ENCODE measurements around the gene CD27.

The CD27 gene

GRCh38 chr12:6470375-6471163 is 25.8 kb downstream of the CD27 start, which contains the start of gene VAMP1 (continued):
- TF ChIP-seq ZNF19 (tag by site-specific recombination; IDR thresholded peaks at IDR 0.05; ENCODE audit: low read depth) (no peak), KLF10 (tag by site-specific recombination; IDR thresholded peaks at IDR 0.05) (peak; percentile 88), ZNF175 (tag by site-specific recombination; IDR thresholded peaks at IDR 0.05) (no peak), ZNF585B (tag by site-specific recombination; IDR thresholded peaks at IDR 0.05) (no peak; the same call in 1 of the 2 replicates), ZNF169 (tag by site-specific recombination; IDR thresholded peaks at IDR 0.05) (no peak), ZNF23 (tag by site-specific recombination; IDR thresholded peaks at IDR 0.05; ENCODE audit: borderline replicate concordance) (no peak), ZNF560 (tag by site-specific recombination; IDR thresholded peaks at IDR 0.05; ENCODE audit: borderline replicate concordance) (no peak), ZNF768 (tag by site-specific recombination; IDR thresholded peaks at IDR 0.05) (no peak), ZNF146 (tag by site-specific recombination; IDR thresholded peaks at IDR 0.05) (no peak), MEIS1 (CRISPR knock-in tag; IDR thresholded peaks at IDR 0.05; ENCODE audit: borderline replicate concordance) (no peak), ZFP41 (tag by site-specific recombination; IDR thresholded peaks at IDR 0.05; ENCODE audit: borderline replicate concordance) (no peak), ZNF792 (tag by site-specific recombination; IDR thresholded peaks at IDR 0.05) (0 out of 2 replicates have a peak, but pooled peaks have one; percentile 16), ZNF514 (tag by site-specific recombination; IDR thresholded peaks at IDR 0.05) (no peak), ZNF350 (tag by site-specific recombination; IDR thresholded peaks at IDR 0.05) (peak; percentile 58; the same call in 1 of the 2 replicates), ZBTB11 (tag by site-specific recombination; conservative IDR thresholded peaks at IDR 0.05; ENCODE audit: low read depth) (peak; percentile 16; the same call in 1 of the 2 replicates), ZNF521 (tag by site-specific recombination; IDR thresholded peaks at IDR 0.05) (no peak), ZNF37A (tag by site-specific recombination; IDR thresholded peaks at IDR 0.05) (no peak)
- TF ChIP-seq, protein P1, sequence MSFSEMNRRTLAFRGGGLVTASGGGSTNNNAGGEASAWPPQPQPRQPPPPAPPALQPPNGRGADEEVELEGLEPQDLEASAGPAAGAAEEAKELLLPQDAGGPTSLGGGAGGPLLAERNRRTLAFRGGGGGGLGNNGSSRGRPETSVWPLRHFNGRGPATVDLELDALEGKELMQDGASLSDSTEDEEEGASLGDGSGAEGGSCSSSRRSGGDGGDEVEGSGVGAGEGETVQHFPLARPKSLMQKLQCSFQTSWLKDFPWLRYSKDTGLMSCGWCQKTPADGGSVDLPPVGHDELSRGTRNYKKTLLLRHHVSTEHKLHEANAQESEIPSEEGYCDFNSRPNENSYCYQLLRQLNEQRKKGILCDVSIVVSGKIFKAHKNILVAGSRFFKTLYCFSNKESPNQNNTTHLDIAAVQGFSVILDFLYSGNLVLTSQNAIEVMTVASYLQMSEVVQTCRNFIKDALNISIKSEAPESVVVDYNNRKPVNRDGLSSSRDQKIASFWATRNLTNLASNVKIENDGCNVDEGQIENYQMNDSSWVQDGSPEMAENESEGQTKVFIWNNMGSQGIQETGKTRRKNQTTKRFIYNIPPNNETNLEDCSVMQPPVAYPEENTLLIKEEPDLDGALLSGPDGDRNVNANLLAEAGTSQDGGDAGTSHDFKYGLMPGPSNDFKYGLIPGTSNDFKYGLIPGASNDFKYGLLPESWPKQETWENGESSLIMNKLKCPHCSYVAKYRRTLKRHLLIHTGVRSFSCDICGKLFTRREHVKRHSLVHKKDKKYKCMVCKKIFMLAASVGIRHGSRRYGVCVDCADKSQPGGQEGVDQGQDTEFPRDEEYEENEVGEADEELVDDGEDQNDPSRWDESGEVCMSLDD (tag by site-specific recombination; IDR thresholded peaks at IDR 0.05): peak; percentile 95
- TF ChIP-seq, protein P2, sequence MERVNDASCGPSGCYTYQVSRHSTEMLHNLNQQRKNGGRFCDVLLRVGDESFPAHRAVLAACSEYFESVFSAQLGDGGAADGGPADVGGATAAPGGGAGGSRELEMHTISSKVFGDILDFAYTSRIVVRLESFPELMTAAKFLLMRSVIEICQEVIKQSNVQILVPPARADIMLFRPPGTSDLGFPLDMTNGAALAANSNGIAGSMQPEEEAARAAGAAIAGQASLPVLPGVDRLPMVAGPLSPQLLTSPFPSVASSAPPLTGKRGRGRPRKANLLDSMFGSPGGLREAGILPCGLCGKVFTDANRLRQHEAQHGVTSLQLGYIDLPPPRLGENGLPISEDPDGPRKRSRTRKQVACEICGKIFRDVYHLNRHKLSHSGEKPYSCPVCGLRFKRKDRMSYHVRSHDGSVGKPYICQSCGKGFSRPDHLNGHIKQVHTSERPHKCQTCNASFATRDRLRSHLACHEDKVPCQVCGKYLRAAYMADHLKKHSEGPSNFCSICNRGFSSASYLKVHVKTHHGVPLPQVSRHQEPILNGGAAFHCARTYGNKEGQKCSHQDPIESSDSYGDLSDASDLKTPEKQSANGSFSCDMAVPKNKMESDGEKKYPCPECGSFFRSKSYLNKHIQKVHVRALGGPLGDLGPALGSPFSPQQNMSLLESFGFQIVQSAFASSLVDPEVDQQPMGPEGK (tag by site-specific recombination; IDR thresholded peaks at IDR 0.05): peak; percentile 69
- TF ChIP-seq, protein P3, sequence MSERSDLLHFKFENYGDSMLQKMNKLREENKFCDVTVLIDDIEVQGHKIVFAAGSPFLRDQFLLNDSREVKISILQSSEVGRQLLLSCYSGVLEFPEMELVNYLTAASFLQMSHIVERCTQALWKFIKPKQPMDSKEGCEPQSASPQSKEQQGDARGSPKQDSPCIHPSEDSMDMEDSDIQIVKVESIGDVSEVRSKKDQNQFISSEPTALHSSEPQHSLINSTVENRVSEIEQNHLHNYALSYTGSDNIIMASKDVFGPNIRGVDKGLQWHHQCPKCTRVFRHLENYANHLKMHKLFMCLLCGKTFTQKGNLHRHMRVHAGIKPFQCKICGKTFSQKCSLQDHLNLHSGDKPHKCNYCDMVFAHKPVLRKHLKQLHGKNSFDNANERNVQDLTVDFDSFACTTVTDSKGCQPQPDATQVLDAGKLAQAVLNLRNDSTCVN (tag by site-specific recombination; optimal IDR thresholded peaks at IDR 0.05): peak; percentile 93
- TF ChIP-seq, protein P4, sequence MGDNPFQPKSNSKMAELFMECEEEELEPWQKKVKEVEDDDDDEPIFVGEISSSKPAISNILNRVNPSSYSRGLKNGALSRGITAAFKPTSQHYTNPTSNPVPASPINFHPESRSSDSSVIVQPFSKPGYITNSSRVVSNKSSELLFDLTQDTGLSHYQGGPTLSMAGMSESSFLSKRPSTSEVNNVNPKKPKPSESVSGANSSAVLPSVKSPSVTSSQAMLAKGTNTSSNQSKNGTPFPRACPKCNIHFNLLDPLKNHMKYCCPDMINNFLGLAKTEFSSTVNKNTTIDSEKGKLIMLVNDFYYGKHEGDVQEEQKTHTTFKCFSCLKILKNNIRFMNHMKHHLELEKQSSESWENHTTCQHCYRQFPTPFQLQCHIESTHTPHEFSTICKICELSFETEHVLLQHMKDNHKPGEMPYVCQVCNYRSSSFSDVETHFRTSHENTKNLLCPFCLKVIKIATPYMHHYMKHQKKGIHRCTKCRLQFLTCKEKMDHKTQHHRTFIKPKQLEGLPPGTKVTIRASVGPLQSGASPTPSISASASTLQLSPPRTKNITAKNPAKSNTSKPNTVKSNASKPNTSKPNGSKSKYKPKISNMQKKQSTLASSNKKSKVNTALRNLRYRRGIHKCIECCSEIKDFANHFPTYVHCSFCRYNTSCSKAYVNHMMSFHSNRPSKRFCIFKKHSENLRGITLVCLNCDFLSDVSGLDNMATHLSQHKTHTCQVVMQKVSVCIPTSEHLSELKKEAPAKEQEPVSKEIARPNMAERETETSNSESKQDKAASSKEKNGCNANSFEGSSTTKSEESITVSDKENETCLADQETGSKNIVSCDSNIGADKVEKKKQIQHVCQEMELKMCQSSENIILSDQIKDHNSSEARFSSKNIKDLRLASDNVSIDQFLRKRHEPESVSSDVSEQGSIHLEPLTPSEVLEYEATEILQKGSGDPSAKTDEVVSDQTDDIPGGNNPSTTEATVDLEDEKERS (tag by site-specific recombination; IDR thresholded peaks at IDR 0.05): no peak
- TF ChIP-seq, protein P5, sequence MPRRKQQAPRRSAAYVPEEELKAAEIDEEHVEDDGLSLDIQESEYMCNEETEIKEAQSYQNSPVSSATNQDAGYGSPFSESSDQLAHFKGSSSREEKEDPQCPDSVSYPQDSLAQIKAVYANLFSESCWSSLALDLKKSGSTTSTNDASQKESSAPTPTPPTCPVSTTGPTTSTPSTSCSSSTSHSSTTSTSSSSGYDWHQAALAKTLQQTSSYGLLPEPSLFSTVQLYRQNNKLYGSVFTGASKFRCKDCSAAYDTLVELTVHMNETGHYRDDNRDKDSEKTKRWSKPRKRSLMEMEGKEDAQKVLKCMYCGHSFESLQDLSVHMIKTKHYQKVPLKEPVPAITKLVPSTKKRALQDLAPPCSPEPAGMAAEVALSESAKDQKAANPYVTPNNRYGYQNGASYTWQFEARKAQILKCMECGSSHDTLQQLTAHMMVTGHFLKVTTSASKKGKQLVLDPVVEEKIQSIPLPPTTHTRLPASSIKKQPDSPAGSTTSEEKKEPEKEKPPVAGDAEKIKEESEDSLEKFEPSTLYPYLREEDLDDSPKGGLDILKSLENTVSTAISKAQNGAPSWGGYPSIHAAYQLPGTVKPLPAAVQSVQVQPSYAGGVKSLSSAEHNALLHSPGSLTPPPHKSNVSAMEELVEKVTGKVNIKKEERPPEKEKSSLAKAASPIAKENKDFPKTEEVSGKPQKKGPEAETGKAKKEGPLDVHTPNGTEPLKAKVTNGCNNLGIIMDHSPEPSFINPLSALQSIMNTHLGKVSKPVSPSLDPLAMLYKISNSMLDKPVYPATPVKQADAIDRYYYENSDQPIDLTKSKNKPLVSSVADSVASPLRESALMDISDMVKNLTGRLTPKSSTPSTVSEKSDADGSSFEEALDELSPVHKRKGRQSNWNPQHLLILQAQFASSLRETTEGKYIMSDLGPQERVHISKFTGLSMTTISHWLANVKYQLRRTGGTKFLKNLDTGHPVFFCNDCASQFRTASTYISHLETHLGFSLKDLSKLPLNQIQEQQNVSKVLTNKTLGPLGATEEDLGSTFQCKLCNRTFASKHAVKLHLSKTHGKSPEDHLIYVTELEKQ (tag by site-specific recombination; IDR thresholded peaks at IDR 0.05; ENCODE audit: borderline replicate concordance): no peak
